ENCODE results near the gene STOX2.

The STOX2 gene

DNA sequence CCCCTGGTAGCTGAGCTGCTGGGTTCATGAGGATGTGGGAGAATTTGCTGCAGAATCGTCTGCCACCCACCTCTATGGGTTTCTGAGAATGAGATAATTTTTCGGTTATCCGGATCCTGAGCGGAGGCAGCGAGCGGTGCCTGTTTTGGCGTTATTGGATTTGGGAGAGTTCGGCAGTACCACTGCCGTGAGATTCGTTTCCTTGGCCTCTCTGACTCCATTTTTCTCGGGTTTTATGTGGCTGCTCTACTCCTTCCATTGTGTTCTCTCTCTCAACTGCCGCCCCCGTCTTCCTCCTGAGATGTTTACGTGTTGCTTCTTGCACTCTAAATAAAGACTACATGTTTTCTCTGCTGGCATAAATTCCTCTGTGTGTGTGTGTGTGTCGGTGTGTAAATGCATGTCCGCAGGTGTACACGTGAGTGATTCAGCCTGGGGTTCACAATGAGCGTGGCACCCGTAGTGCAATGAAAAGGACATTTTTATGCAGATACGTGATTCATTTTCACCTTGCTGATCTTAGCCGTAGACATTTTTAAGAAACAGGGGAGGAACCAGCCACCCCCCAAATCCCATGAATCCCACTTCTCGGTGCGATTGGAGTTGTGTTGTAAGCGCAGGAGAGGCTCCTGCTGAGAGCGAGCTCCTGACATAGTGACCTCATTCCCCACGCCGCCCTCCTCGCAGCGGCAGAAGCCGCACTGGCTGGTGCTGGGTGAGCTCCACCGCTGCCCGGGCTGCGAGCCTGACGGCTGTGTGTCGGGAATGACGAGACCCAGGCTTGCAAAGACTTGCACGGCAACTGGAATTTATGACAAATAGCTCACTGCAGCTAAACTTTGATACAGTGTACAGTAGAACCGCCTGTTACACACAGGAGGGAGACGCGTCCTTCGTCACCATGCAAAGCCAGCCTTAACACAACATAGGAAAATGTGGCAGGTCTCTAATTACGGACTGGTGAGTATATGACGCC lies 82.2 kb downstream of the STOX2 start:
- FAIRE-seq (no peak), DNase-seq (ENCODE audit: insufficient read length, low spot score) (no peak)
- TF ChIP-seq, protein P1, sequence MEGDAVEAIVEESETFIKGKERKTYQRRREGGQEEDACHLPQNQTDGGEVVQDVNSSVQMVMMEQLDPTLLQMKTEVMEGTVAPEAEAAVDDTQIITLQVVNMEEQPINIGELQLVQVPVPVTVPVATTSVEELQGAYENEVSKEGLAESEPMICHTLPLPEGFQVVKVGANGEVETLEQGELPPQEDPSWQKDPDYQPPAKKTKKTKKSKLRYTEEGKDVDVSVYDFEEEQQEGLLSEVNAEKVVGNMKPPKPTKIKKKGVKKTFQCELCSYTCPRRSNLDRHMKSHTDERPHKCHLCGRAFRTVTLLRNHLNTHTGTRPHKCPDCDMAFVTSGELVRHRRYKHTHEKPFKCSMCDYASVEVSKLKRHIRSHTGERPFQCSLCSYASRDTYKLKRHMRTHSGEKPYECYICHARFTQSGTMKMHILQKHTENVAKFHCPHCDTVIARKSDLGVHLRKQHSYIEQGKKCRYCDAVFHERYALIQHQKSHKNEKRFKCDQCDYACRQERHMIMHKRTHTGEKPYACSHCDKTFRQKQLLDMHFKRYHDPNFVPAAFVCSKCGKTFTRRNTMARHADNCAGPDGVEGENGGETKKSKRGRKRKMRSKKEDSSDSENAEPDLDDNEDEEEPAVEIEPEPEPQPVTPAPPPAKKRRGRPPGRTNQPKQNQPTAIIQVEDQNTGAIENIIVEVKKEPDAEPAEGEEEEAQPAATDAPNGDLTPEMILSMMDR (IDR thresholded peaks at IDR 0.05; ENCODE audit: insufficient read depth, missing control alignments) = no peak

DNA sequence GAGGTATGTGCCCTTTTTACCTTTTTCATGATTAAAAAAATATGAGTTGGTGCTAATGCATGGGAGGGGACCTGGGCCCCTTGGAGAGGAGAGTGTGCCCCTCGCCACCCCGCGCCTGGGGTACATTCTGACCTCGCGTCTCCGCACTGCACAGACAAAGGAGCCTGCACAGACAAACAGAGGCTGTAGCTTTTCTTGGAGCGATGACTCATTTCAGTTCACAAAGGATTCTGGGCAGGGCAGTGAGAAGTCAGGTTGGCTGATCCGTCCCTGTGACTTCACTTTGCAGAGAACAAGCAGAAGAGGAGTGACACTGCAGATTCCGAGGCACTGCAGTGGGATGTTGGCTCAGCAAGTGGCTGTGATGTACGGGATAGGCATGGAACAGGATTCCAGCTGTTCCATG lies 82.9 kb downstream of the STOX2 start:
- FAIRE-seq (no peak), DNase-seq (ENCODE audit: insufficient read length, low spot score) (no peak)
- TF ChIP-seq, protein P1 (IDR thresholded peaks at IDR 0.05; ENCODE audit: insufficient read depth, missing control alignments) = no peak

DNA sequence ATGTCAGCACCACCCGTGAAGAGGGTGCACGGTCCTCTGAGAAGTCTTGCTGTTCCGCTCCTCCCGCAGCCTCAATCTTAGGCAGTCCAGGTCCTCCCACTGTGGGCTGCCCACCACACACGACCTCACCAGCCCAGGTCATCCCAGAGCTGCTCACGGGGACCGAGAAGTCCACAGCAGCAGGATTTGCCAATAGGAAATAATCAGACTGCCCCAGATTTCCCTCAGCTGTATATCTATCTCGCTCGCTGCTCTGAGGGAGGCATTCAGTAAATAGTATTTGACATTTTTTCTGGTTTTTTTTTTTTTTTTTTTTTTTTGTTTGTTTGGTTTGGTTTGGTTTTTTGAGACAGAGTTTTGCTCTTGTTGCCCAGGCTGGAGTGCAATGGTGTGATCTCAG lies 83.8 kb downstream of the STOX2 start:
- FAIRE-seq = no peak

DNA sequence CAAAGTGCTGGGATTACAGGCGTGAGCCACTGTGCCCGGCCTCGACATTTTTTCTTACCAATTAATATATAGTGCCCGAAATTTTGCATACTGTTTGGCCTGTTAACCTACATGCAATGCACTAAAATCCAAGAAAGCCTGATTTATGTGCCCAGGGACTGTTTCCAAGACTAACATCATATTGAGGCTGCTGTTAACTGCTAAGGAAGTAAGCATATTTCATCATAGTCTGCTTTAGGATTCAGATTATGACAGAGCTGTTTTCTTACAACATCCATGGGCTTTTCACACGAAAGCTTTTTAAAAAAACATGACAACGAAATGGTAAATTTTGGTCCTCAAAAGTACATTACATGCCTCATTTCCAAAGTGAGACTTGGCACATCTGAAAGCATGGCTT lies 84.4 kb downstream of the STOX2 start:
- no peak for DNase-seq (ENCODE audit: insufficient read length, low spot score)
- no peak for FAIRE-seq
- TF ChIP-seq, protein P1 (IDR thresholded peaks at IDR 0.05; ENCODE audit: insufficient read depth, missing control alignments) = no peak

More for the DNA sequence above, 83.8 kb downstream of the STOX2 start:
- TF ChIP-seq, protein P1 (IDR thresholded peaks at IDR 0.05; ENCODE audit: insufficient read depth, missing control alignments) = no peak
- DNase-seq (ENCODE audit: insufficient read length, low spot score) = no peak

DNA sequence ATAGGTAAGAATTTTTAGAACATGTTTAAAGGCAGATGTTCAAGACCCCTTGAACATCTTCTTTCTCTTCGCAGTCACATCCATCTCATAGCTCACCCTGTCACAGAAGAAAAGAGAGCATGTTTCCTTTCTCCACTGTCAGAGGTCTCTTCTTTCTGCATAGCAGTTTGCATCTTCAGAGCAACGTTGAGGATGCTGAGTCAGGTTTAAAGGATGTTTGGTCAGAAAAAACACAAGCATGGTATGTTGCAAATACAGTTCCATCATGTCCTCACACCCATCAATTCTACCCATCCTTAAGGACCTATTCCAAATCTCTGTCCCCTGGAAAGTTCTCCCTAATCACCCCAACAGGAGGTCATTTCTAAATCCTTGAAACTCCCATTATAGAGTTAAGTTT lies 84.8 kb downstream of the STOX2 start:
- TF ChIP-seq, protein P1 (IDR thresholded peaks at IDR 0.05; ENCODE audit: insufficient read depth, missing control alignments) = no peak
- no peak for FAIRE-seq
- no peak for DNase-seq (ENCODE audit: insufficient read length, low spot score)

DNA sequence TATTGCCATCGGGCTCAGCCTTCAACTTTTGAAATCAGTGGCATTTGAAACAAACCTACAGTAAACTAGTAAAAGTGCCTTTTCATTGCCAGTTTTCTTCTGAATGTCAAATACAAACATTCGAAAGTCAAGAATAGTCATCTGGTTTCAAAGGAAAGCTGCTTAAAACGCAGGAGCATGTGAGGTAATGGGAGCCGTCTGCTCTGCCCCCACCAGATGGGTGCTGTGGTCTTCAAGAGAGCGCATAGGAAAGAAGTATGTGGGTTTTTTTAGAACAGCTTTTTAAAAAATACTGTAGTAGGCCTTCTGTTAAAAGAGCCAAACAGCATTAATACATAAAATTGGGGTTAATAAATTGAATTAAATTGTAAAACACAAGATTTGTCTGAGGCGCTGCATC lies 88.6 kb downstream of the STOX2 start:
- no peak for DNase-seq (ENCODE audit: insufficient read length, low spot score)
- no peak for FAIRE-seq
- TF ChIP-seq, protein P1 (IDR thresholded peaks at IDR 0.05; ENCODE audit: insufficient read depth, missing control alignments) = no peak

DNA sequence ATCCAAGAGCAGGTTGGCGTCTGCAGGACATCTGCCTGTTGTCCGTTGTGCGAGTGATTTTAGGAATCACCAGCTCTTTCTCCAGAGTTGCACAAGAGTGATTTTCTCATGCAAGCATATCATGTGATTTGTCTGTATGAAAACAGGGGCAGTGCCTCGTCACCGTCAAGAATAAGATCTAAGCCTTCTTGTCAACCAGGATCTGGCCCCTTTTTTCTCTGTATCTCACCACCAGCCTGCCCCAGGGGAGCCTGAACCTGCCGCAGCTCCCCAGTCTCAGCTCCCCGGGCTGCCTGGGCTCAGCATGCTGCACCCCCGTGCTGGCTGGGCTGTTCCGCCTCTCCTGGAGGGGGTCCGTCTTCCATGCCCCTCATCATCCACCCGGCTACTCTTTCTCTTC lies 90.5 kb downstream of the STOX2 start:
- FAIRE-seq = no peak
- TF ChIP-seq, protein P1 (IDR thresholded peaks at IDR 0.05; ENCODE audit: insufficient read depth, missing control alignments) = no peak
- no peak for DNase-seq (ENCODE audit: insufficient read length, low spot score)

All from D721Med (cell line).